CD4-positive, alpha-beta memory T cell (primary cell): Measurements from ENCODE around the gene UNC13A. TPM values are rescaled to one million over a fixed set of nuclear protein-coding genes. Genes with fewer than 3 reads are reported as not detected.
"Not testable (repeated sequence)": the region's sequence is repeated elsewhere in the genome, so short reads cannot be mapped to it uniquely, and the experiment has no call there.

ENCODE experiments used
- CTCF ChIA-PET: fragments of 350-600 bp; sonication (Branson Sonifier 250); formaldehyde crosslinking; loops from one replicate; lab custom pipeline; 2021; ENCODE audit warnings: inconsistent platforms; ENCODE audit not compliant: partially characterized antibody; lab: Charles Lee
- POLR2A ChIA-PET: fragments of 350-600 bp; sonication (Branson Sonifier 250); formaldehyde crosslinking; loops from one replicate; lab custom pipeline; 2021; ENCODE audit not compliant: partially characterized antibody; lab: Charles Lee
- DNase-seq, 5 donors: peaks; one replicate each; pipeline versions ENCODE4 v3.0.0 to v3.0.0-alpha.2; 2020 to 2022; ENCODE audit warnings: mixed read lengths in 1 of 5
- H3K27ac ChIP-seq: one replicate; pipeline ENCODE4 v1.7.0; 2013; ENCODE audit warnings: low read depth, low read length
- H3K27me3 ChIP-seq: 2 replicates; pipeline ENCODE4 v1.7.0; 2013; ENCODE audit warnings: mild to moderate bottlenecking, low read length, moderate library complexity; ENCODE audit not compliant: insufficient read depth
- H3K36me3 ChIP-seq: 2 replicates; pipeline ENCODE4 v1.7.0; 2013; ENCODE audit warnings: mild to moderate bottlenecking, low read length, moderate library complexity; ENCODE audit not compliant: insufficient read depth
- H3K4me1 ChIP-seq: 2 replicates; pipeline ENCODE4 v1.7.0; 2013; ENCODE audit warnings: mild to moderate bottlenecking, low read length, moderate library complexity; ENCODE audit not compliant: insufficient read depth
- H3K4me3 ChIP-seq, 2 donors: one replicate each; pipeline ENCODE4 v1.7.0; 2013; ENCODE audit warnings: low read length in 2 of 2, mild to moderate bottlenecking in 1 of 2
- H3K9me3 ChIP-seq, 2 donors: one replicate each; pipeline ENCODE4 v1.7.0; 2013; ENCODE audit warnings: low read length in 2 of 2, control low read depth in 1 of 2; ENCODE audit not compliant: control insufficient read depth in 1 of 2
- H3K27ac Mint-ChIP-seq, 7 donors: one replicate each; pipeline ENCODE4 v1.8.0; 2020 to 2021; ENCODE audit warnings: mixed read lengths in 7 of 7, mild to moderate bottlenecking in 6 of 7, inconsistent platforms in 3 of 7, moderate library complexity in 3 of 7
- H3K27me3 Mint-ChIP-seq, 2 donors: one replicate each; pipeline ENCODE4 v1.8.0; 2020 to 2021; ENCODE audit warnings: mixed read lengths in 2 of 2
- H3K36me3 Mint-ChIP-seq, 2 donors: one replicate each; pipeline ENCODE4 v1.8.0; 2020 to 2021; ENCODE audit warnings: mixed read lengths in 2 of 2, inconsistent platforms in 1 of 2, mild to moderate bottlenecking in 1 of 2
- H3K4me1 Mint-ChIP-seq, 4 donors: one replicate each; pipeline ENCODE4 v1.8.0; 2020 to 2021; ENCODE audit warnings: mixed read lengths in 4 of 4, mild to moderate bottlenecking in 1 of 4
- H3K4me3 Mint-ChIP-seq, 8 donors: one replicate each; pipeline ENCODE4 v1.8.0; 2020 to 2021; ENCODE audit warnings: mixed read lengths in 8 of 8, mild to moderate bottlenecking in 7 of 8, moderate library complexity in 6 of 8, inconsistent platforms in 3 of 8
- H3K9me3 Mint-ChIP-seq, 8 donors: one replicate each; pipeline ENCODE4 v1.8.0; 2020 to 2021; ENCODE audit warnings: mixed read lengths in 8 of 8, mild to moderate bottlenecking in 5 of 8, inconsistent platforms in 3 of 8, moderate library complexity in 1 of 8
- intact Hi-C: fragments of 100-400 bp; cut with micrococcal nuclease; formaldehyde crosslinking; loops from one replicate; pipeline ENCODE4 v1.15.1; 2023
- polyA plus RNA-seq, 2 donors: library from polyadenylated mRNA; unstranded; fragments of 300-500 nt; fragmentation: Illumina TruSeq; gene quantifications; one replicate each; pipeline ENCODE4 v1.2.3, GENCODE V29; 2021
- total RNA-seq, 2 experiments: library from RNA; stranded (reverse); gene quantifications; one replicate each; pipeline ENCODE4 v1.2.3, GENCODE V29; 2021

UNC13A gene
- total and polyA plus RNA-seq, 4 experiments from 2014 or later: 0.06 to 0.09 TPM; not detected in 2

DNA sequence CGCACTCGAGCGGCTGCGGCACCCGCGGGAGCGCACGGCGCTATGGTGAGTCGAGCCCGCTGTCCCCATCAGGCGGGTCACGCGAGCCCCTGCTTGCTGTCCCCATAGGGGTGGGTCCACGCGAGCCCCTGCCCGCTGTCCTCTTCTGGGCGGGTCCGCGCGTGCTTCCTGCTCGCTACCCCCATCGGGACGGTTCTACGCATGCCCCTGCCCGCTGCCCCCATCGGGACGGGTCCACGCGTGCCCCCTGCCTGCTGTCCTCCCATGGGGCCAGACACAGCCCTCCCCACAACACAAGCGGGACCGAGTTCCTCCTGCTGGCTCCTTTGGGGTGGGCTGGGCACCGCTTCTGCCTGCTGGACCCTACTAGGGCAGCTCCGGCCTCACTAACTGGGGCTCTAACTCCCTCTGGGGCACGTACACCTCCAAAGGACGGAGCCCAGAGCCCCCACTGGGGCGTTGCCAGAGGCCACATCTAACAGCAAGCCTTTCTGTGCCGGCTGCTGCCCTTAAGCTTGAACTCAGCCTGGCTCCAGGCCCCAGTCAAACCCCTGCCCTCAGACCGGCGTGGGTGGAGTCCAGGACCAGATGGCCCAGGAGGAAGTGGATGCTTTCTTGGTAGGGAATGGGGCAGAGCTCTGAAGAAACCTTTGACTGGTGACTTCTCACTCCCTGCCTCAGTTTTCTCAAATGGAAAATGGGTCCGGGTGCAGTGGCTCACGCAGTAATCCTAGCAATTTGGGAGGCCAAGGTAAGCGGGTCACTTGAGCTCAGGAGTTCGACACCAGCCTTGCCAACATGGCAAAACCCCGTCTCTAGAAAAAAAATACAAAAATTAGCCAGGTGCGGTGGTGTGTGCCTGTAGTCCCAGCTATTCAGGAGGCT lies 132.0 kb downstream of the UNC13A start:
- H3K27me3 ChIP-seq: no peaks in the 10 kb centered on the region
- peaks cover 18% of the 10 kb centered on the region for H3K4me1 ChIP-seq
- CTCF ChIA-PET: interaction anchor here (0.6 to 3.2 kb wide), 8 partner anchors 17 to 504 kb away, joined by 3 to 12 read pairs (median 3); partner anchors contain the start of gene PGLS
- no peaks in the 10 kb centered on the region for H3K9me3 Mint-ChIP-seq
- no peaks in the 10 kb centered on the region for H3K27me3 Mint-ChIP-seq
- peak in 1 of 5 donors; percentile 49 for DNase-seq
- H3K27ac ChIP-seq: peak overlapping the region; percentile 62
- H3K9me3 ChIP-seq: no peaks in the 10 kb centered on the region
- peak overlapping the region; percentile 83 to 89 (median 86) for H3K4me3 Mint-ChIP-seq
- intact Hi-C loops: loop anchor here (1.0 to 10.0 kb wide), 8 partner anchors 17 to 1361 kb away; partner anchors contain the start of genes COPE, DDX49, MRPL34 and PGLS
- peak overlapping the region in 6 of 7 donors; percentile 30 to 81 (median 74) for H3K27ac Mint-ChIP-seq
- POLR2A ChIA-PET: interaction anchor here (0.8 to 1.6 kb wide), 5 partner anchors 33 to 60 kb away, joined by 3 to 6 read pairs (median 4); partner anchors contain the start of gene PGLS
- peak overlapping the region; percentile 54 to 80 for H3K4me3 ChIP-seq
- H3K36me3 Mint-ChIP-seq: peaks cover 12 to 16% of the 10 kb centered on the region in 2 donors
- peaks cover 16% of the 10 kb centered on the region for H3K36me3 ChIP-seq
- peaks cover 8 to 25% (median 14%) of the 10 kb centered on the region in 4 donors for H3K4me1 Mint-ChIP-seq

DNA sequence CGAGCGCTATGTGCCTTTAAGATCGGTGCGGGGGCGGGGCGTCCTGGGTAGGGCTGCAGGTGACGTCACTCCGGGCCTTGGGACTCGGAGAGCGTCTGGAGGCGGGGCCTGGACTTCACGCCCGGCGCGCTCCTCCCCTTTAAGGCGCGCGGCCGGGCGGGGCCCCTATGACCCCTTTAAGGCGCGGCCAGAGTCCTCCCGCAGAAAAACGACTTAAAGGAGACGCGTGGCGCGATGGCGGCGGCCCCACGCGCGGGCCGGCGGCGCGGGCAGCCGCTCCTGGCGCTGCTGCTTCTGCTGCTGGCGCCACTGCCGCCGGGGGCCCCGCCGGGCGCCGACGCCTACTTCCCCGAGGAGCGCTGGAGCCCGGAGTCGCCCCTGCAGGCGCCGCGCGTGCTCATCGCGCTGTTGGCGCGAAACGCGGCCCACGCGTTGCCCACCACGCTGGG lies 132.7 kb downstream of the UNC13A start, which contains the start of gene COLGALT1:
Gene COLGALT1, plus strand, starts transcription at position 170 of the 449 bp plus-strand sequence. Its CDS starts 65 bp downstream, at position 235.
- CTCF ChIA-PET: interaction anchor here (1.4 to 3.2 kb wide), 2 partner anchors 18 to 44 kb away, joined by 7 to 12 read pairs; partner anchors contain the start of gene PGLS
- H3K36me3 Mint-ChIP-seq: peaks cover 12 to 15% of the 10 kb centered on the region in 2 donors

DNA sequence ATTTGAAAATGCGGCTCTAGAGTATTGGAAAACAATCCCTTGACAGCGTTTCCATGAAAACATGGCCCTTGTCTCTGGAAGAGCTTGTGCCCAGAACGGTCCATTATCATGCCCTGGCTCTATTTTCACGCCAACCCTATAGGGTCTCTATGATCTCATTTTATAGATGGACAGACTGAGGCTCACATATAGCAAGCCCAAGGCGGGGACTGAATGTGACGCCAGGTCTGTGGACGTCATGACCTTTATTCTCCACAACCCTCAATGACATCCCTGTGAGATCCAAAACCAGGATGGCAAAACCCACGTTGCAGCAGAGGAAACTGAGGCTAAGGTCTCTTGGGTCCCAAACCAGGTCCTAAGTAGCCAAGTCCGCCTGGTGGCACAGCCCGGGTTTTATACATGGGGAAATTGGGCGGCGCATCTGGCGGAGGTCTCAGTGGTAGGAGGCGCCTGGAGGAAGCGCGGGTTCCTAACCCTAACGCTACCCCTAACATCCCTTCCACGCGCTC lies 133.1 kb downstream of the UNC13A start:
- intact Hi-C loops: loop anchor here (1.0 to 10.0 kb wide), 7 partner anchors 16 to 1362 kb away; partner anchors contain the start of genes COPE, DDX49, MRPL34 and PGLS
- H3K36me3 Mint-ChIP-seq: peaks cover 7 to 10% of the 10 kb centered on the region in 2 donors
- H3K27me3 Mint-ChIP-seq: no peaks in the 10 kb centered on the region
- no peaks in the 10 kb centered on the region for H3K9me3 Mint-ChIP-seq
- H3K27me3 ChIP-seq: no peaks in the 10 kb centered on the region
- ChIA-PET POLR2A (no interaction called here), CTCF (no interaction called here)
- H3K4me1 Mint-ChIP-seq: peaks cover 8 to 25% (median 13%) of the 10 kb centered on the region in 4 donors
- H3K27ac Mint-ChIP-seq: peak overlapping the region in 6 of 7 donors; percentile 57 to 92 (median 70)
- no peak for DNase-seq
- peak overlapping the region; percentile 79 to 89 (median 84) for H3K4me3 Mint-ChIP-seq
- peaks cover 18% of the 10 kb centered on the region for H3K4me1 ChIP-seq
- peak overlapping the region; percentile 38 to 62 for H3K4me3 ChIP-seq
- no peaks in the 10 kb centered on the region for H3K9me3 ChIP-seq
- peak overlapping the region; percentile 48 for H3K27ac ChIP-seq
- H3K36me3 ChIP-seq: peaks cover 10% of the 10 kb centered on the region

More for the DNA sequence above, 132.7 kb downstream of the UNC13A start, which contains the start of gene COLGALT1:
- peaks cover 18% of the 10 kb centered on the region for H3K4me1 ChIP-seq
- peak within 1 kb of the TSS; percentile 83 to 89 (median 86) for H3K4me3 Mint-ChIP-seq
- POLR2A ChIA-PET: interaction anchor here (1.4 to 1.6 kb wide), 2 partner anchors 36 to 44 kb away, joined by 4 to 6 read pairs; partner anchors contain the start of gene PGLS
- H3K9me3 ChIP-seq: no peaks in the 10 kb centered on the region
- peak; percentile 94 to 98 (median 95) for DNase-seq
- peak within 1 kb of the TSS in 6 of 7 donors; percentile 63 to 92 (median 76) for H3K27ac Mint-ChIP-seq
- H3K27me3 ChIP-seq: no peaks in the 10 kb centered on the region
- peaks cover 14% of the 10 kb centered on the region for H3K36me3 ChIP-seq
- H3K4me3 ChIP-seq: peak within 1 kb of the TSS; percentile 54 to 80
- peaks cover 8 to 25% (median 14%) of the 10 kb centered on the region in 4 donors for H3K4me1 Mint-ChIP-seq
- no peaks in the 10 kb centered on the region for H3K27me3 Mint-ChIP-seq
- peak within 1 kb of the TSS; percentile 62 for H3K27ac ChIP-seq
- no peaks in the 10 kb centered on the region for H3K9me3 Mint-ChIP-seq
- intact Hi-C loops: loop anchor here (1.0 to 10.0 kb wide), 7 partner anchors 16 to 1362 kb away; partner anchors contain the start of genes COPE, DDX49, MRPL34 and PGLS

DNA sequence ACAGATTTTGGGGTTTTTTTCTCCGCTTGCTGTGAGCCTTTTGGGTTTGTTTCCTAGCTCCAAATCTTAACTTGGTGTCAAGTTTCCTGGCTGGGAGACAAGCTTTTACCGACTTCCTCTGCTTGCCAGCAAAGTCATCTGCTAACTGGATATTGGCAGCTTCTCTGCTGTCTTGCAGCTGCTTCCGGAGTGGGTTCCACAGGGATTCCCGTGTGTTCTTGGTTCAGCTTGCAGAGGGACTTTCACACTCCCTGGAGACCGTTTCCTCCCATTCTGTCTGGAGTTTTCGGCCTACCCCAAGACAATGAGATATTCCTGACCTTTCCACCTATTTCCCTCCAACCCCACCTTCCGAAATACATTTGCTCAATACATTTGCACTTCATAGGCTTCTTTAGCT lies 134.9 kb downstream of the UNC13A start:
- H3K4me1 ChIP-seq: peaks cover 18% of the 10 kb centered on the region
- H3K36me3 ChIP-seq: no peaks in the 10 kb centered on the region
- no peak overlapping the region for H3K4me3 ChIP-seq
- POLR2A ChIA-PET: interaction anchor here (1.3 kb wide), 1 partner anchor 42 kb away, joined by 3 read pairs; the partner anchor contains the start of gene PGLS
- Mint-ChIP-seq H3K36me3 (no peaks in the 10 kb centered on the region), H3K27ac (no peak overlapping the region), H3K27me3 (no peaks in the 10 kb centered on the region), H3K9me3 (no peaks in the 10 kb centered on the region), H3K4me1 (peaks cover 5 to 21% (median 12%) of the 10 kb centered on the region in 4 donors), H3K4me3 (no peak overlapping the region)
- DNase-seq: no peak
- intact Hi-C loops: loop anchor here (10.0 kb wide), 1 partner anchor 192 kb away; no protein-coding TSS in a partner anchor
- CTCF ChIA-PET: interaction anchor here (0.7 to 2.3 kb wide), 3 partner anchors 54 to 70 kb away, joined by 3 to 11 read pairs (median 3); no protein-coding TSS in a partner anchor
- no peaks in the 10 kb centered on the region for H3K9me3 ChIP-seq
- H3K27me3 ChIP-seq: no peaks in the 10 kb centered on the region
- no peak overlapping the region for H3K27ac ChIP-seq

DNA sequence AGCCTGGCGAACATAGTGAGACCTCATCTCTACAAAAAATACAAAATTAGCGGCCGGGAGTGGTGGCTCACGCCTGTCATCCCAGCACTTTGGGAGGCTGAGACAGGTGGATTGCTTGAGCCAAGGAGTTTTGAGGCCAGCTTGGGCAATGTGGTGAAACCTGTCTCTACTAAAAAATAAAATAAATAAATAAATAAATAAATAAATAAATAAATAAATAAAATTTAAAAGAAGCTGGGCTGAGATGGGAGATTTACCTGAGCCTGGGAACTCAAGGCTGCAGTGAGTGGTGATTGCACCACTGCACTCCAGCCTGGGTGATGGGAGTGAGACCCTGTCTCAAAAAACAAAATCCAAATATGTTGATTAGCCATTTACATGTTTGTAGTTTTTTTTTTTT lies 135.4 kb downstream of the UNC13A start:
- ChIA-PET POLR2A (interaction anchor here (1.3 kb wide), 1 partner anchor 42 kb away, joined by 3 read pairs; the partner anchor contains the start of gene PGLS), CTCF (interaction anchor here (0.7 to 2.3 kb wide), 3 partner anchors 54 to 70 kb away, joined by 3 to 11 read pairs (median 3); no protein-coding TSS in a partner anchor)
- H3K36me3 Mint-ChIP-seq, H3K9me3 ChIP-seq, H3K4me3 Mint-ChIP-seq, H3K4me3 ChIP-seq, DNase-seq, H3K27ac ChIP-seq, H3K9me3 Mint-ChIP-seq, H3K36me3 ChIP-seq, H3K27ac Mint-ChIP-seq, H3K27me3 Mint-ChIP-seq, H3K27me3 ChIP-seq: not testable (repeated sequence)
- peaks cover 18% of the 10 kb centered on the region for H3K4me1 ChIP-seq
- intact Hi-C loops: loop anchor here (10.0 kb wide), 1 partner anchor 192 kb away; no protein-coding TSS in a partner anchor
- peaks cover 5 to 24% (median 12%) of the 10 kb centered on the region in 4 donors for H3K4me1 Mint-ChIP-seq
